NCI-H146 treated with DMSO at 0.1 percent for 48 hours (cell line): ENCODE measurements around the gene RGS14.
"Not testable (repeated sequence)": the region's sequence is repeated elsewhere in the genome, so short reads cannot be mapped to it uniquely, and the experiment has no call there.

Experiments
- DNase-seq: peaks from one replicate; lab custom pipeline; 2025; ENCODE audit not compliant: unreplicated experiment; lab: John Stamatoyannopoulos, UW

Gene RGS14

DNA sequence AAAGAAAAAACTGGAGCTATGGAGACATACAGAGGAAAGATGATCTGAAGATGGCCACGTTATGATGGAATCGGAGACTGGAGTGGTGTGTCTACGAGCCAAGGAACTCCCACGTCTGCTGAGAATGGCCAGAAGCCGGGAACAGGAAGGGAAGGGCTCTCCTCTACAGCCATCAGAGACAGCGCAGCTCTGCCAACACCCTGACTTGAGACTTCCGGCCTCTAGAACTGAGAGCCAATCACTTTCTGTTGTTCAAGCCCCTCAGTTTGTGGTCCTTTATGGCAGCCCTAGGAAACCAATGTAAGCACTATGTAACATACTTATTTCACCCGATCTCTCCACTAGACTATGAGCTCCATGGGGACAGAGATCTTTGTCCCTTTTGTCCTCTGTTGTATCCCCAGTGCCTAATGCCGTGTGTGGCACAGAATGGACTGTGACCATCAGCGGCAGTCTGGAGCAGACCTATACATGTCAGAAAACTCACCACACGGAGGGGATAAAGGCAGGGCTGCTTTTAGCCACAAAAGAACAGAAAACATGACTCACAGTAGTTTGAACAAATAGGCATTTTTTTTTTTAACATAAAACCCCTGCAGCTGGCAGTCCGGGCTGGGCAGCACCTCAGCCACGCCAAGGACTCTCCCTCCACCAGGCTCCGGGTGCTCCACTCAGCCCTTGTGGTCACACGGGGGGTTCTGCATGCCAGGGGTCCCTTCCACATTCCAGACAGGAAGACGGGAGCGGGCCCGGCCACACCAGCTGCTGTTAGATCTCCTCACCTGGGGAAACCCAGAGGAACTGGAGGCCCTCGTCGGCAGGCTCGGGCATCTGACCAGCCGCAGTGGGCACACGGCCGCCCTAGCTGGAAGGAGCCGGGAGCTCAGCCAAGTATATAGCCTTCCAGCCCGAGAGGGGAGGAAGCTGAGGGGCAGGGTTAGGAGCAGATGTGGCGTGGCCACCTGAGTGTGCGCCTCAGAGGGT, 29.9 kb upstream of the RGS14 start:
- DNase-seq: no peak

DNA sequence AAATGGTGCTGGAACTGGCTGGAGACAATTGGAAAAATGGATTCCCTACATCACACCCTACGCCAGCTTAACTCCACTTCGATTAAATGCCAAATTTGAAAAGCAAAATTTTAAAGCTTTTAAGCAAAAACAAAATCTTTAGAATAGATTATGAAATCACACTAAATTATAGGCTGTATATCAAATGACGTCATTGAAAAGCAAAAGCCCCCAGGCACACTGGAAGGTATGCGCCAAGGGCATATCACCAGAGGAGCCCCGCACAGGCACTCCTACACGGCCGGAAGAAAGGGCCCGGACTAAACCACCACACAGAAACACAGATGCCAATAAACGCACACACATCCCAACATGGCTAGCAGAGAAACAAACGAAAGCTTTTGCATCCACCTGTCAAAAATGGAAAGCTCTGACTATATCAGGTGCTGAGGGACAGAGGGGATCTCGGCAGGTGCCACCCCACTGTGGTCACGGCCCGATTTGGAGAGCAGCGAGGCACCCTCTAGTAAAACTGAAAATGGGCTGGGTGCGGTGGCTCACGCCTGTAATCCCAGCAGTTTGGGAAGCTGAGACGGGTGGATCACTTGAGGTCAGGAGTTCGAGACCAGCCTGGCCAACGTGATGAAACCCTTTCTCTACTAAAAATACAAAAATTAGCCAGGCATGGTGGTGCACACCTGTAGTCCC, 29.0 kb upstream of the RGS14 start:
- no peak for DNase-seq

DNA sequence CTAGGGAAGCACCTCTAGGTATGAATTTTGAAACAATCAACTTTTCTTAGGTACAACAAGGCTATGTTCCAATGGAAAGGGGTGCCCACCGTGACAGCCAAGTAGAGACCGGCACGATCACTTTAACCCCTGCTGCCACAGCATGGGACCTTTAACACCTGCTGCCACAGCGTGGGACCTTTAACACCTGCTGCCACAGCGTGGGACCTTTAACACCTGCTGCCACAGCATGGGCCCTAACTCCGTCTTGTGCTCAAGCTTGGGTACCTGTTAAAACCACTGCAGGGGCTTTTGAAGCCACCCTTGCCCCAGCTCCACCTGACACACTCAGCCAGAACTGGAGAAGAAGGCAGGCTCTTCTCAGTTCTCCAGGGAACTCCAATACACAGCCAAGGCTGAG, 27.8 kb upstream of the RGS14 start:
- DNase-seq: no peak

- no peak for DNase-seq
These were observed 26.5 kb upstream of the RGS14 start for GRCh38 chr5:177330991-177331842.

- DNase-seq: no peak
These were observed 25.5 kb upstream of the RGS14 start for GRCh38 chr5:177332031-177332895.

DNA sequence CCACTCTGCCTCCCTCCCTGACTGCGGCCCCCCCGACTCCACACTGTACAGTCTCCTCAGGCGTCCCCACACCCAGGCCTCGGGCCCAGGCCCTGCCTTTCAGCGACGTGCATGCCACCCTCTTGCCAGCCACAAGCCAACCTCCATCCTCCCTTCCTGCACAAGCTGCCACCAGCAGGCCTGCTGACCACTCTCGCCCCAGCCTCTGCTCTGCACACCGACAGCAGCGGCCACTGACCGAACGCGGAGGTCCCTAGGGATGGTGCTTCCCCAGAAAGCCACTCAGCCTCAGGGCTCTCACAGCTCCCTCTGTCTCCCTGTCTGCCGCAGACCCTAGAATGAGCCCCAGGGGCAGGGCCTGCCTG, 24.8 kb upstream of the RGS14 start:
- no peak for DNase-seq

- DNase-seq: no peak
These were observed 24.1 kb upstream of the RGS14 start for GRCh38 chr5:177333420-177334154.

DNA sequence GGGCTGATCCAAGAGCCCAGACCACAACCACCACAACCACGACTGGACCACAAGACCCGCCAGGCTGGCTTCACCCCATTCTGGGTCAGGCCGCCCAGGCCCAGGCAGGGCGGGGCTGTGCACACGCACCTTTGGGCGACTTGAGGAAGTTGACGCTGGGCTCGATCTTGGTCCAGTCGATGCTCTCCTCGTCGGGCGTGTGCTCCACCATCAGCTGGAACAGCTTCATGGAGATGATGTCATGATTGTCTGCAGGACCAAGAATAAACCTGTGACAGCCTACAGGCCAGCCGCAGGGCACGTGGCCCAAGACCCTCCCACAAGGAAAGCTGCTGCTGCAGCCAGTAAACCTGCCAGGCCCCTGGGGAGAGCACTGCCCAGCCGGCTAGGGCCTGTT, 23.6 kb upstream of the RGS14 start:
- DNase-seq: no peak

GRCh38 chr5:177334781-177335700, 22.7 kb upstream of the RGS14 start:
- no peak for DNase-seq

DNA sequence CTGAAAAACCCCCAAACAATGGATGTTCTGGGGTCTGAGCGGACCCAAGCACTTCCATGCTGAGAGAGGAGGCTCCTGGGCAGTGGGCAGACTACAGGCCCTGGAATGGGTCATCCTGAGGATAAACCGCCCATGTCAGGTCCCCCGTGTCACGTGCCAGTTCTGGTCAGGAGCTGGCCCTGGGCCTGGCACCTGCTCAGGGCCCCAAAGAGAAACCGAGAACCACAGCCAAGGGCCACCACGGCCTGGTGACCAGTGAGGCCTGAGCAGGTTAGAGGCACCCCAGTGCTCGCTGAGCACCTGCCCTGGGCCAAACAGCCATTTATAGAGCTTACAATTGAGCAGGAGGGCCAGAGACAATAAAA, 22.0 kb upstream of the RGS14 start:
- DNase-seq: no peak

DNA sequence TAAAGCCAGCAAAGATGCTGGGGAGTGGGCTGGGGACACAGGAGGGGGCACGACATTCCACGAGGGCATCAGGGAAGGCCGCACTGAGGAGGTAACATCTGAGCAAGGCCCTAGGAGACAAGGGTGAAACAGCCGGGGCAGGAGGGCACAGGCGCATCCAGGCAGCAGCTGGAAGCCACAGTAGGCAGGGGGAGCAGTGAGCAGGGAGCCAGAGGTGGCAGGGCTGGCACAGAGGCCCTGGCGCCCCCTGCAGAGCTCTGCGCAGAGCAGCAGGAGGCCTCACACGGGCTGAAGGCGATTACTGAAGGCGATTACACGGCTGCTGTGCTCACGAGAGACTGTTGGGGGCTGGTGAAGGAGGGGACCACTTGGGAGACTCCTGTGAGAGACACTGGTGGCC, 21.6 kb upstream of the RGS14 start:
- no peak for DNase-seq

DNA sequence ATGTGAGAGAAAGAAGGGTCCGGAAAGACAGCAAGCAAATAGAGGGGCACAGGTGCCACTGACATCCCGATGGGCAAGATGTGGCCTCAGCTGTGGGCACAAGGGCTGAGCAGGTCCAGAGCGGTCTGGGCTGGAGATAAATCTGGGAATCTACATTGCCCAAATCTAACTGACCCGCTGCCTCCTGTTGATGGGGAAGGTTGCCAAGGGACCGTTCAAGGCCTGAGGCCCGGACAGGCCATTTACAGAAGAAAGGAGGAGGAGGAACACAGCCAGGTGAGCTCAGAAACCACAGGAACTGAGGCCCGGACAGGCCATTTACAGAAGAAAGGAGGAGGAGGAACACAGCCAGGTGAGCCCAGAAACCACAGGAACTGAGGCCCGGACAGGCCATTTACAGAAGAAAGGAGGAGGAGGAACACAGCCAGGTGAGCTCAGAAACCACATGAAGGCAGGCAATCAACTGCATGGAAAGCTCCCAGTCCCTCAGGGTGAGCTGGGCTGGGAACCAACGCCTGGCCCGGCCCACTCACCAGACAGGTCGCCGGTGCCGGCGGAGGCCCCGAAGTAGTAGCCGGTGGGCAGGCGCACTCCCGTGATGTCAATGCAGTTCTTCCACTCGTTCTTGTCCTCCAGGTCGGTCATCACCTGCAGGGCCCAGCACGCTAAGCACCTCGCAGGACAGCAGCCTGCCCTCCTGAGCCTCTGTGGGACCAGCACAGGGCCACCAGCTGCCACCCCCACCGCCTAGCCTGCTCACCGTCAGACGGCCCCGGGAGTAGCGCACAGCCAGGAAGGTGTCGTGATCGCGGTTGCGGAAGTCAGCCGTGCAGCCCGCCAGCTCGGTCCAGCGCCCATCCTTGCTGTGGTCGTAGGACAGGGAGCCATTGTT, 20.9 kb upstream of the RGS14 start:
- no peak for DNase-seq

DNA sequence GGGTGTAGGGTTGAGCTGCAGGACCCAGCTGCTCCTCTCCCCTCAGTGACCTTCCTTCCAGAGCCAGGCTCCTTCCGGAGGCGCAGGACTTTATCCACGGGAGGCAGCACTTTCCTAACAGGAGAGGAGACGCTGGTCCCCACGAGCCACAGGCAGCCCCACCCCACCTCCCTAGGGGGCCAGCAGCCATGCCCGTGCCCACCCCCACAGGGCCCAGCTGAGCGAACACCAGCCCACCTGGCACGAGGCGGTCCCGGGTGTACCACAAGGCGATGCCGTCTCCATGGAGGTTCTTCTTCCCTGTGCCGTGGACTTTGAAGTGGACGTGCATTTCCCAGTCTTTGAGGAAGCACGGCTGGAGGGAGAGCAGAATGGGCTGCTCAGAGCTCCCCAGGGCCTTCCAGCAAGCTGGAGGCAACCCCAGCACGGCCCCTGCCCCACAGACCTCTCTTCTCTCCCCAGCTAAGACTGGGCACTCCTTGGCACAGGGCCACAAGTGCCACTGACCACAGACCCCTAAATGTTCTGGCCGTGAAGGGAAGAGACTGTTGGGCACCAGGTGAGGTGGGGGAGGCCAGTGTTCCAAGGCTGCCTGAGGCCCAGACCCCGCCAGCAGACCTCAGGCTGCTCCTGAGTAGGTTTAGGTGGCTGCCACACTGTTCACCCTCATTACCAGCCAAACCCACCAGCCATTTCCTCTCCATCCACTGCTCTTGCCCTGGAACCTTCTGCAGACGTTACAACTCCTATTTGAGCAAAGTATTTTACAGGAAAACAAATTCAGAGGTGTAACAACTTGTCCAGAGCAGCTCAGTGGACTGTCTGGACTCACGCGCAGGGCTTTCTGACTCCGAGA, 19.2 kb upstream of the RGS14 start:
- DNase-seq: no peak

DNA sequence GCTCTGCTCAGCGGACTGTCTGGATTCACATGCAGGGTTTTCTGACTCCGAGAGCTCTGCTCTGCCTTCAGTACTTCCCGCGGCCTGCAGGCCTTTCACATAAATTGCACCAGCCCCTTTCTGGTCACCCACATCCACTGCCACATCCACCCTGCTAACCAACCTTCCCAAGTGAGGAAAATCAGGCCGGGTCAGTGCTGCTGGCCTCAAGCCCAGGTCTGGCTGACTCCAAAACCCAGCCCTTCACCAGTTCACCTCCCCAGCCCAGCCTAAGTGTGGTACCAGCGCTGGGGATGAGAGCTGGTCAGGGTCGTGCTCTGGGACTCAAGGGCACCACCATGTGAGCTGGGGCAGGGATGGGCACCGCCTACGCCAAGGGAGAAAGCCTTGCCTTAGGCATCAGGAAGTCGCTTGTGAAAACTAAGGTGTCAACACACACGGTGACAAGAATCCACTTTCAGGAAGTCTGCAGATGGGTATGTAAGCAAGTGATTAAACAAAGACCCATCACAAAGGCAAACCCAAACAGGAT, 18.6 kb upstream of the RGS14 start:
- no peak for DNase-seq

DNA sequence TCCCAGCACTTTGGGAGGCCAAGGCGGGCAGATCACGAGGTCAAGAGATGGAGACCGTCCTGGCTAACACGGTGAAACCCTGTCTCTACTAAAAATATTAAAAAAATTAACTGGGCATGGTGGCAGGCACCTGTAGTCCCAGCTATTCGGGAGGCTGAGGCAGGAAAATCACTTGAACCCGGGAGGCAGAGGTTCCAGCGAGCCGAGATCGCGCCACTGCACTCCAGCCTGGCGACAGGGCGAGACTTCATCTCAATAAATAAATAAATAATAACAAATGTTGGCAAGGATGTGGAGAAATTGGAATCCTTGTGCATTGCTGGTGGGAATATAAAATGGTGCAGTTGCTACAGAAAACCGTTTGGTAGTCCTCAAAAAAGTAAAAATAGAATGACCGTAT, 14.7 kb upstream of the RGS14 start:
- not testable (repeated sequence) for DNase-seq

GRCh38 chr5:177343777-177344176, 13.9 kb upstream of the RGS14 start:
- no peak for DNase-seq

DNA sequence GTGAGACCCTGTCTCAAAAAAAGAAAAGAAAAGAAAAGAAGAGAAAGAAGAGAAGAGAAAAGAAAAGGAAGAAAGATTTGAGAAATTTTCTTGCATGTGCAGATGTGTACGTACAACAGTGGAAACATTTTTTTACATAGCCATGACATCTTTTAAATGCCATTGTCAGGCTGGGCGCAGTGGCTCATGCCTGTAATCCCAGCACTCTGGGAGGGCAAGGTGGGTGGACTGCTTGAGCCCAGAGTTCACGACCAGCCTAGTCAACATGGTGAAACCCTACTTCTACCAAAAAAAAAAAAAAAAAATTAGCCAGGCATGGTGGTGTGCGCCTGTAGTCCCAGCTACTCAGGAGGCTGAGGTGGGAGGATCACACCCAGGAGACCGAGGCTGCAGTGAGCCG, 12.8 kb upstream of the RGS14 start:
- no peak for DNase-seq
